HepG2 (cell line): Measurements from ENCODE around the gene ZNF512B. TPM values are rescaled to one million over a fixed set of nuclear protein-coding genes. Genes with fewer than 3 reads are reported as not detected.
A peak's percentile ranks its signal among the peaks of the same experiment; 100 is the strongest.

Experiments
- DNMT1 ChIP-seq: sonication (generic); formaldehyde crosslinking; IDR thresholded peaks from 2 replicates; pipeline ENCODE4 v1.5.1; 2020; ENCODE audit warnings: mild to moderate bottlenecking, missing genetic modification reagents
- E2F5 ChIP-seq: sonication (generic); formaldehyde crosslinking; conservative IDR thresholded peaks from 2 replicates; pipeline ENCODE4 v1.4.0; 2020; ENCODE audit warnings: missing genetic modification reagents
- HDAC6 ChIP-seq: fragments of 200-600 bp; sonication (generic); IDR thresholded peaks from 2 replicates; pipeline ENCODE4 v1.7.0; 2017; ENCODE audit warnings: mild to moderate bottlenecking, antibody characterized with exemption, low read length, low read depth
- HHEX ChIP-seq: IDR thresholded peaks from 2 replicates; pipeline ENCODE4 v1.6.1; 2016; ENCODE audit warnings: control low read depth
- KDM5A ChIP-seq: fragments of 200-600 bp; sonication (generic); IDR thresholded peaks from 2 replicates; pipeline ENCODE4 v1.7.0; 2018; ENCODE audit warnings: antibody characterized with exemption, mild to moderate bottlenecking, low read length, borderline replicate concordance
- MYPOP ChIP-seq: sonication (generic); formaldehyde crosslinking; IDR thresholded peaks from 2 replicates; pipeline ENCODE4 v1.8.1; 2023; ENCODE audit warnings: mild to moderate bottlenecking, moderate library complexity, missing genetic modification reagents
- NCOA2 ChIP-seq: sonication (generic); formaldehyde crosslinking; IDR thresholded peaks from 2 replicates; pipeline ENCODE4 v1.8.0; 2022; ENCODE audit warnings: inconsistent platforms
- NFKBIZ ChIP-seq: IDR thresholded peaks from 2 replicates; pipeline ENCODE4 v1.6.1; 2018; ENCODE audit warnings: missing genetic modification reagents, missing compliant biosample characterization
- NR2F6 ChIP-seq, 2 experiments: IDR thresholded peaks; 2 replicates each; pipeline ENCODE4 v1.6.1; 2016; ENCODE audit warnings: antibody characterized with exemption in 1 of 2, mild to moderate bottlenecking in 1 of 2
- RNF219 ChIP-seq: sonication (generic); formaldehyde crosslinking; IDR thresholded peaks from 2 replicates; pipeline ENCODE4 v1.5.0; 2020; ENCODE audit warnings: mild to moderate bottlenecking, missing genetic modification reagents
- TOE1 ChIP-seq: sonication (generic); formaldehyde crosslinking; IDR thresholded peaks from 2 replicates; pipeline ENCODE4 v1.4.0; 2020; ENCODE audit warnings: mild to moderate bottlenecking, missing genetic modification reagents
- XBP1 ChIP-seq: sonication (generic); formaldehyde crosslinking; IDR thresholded peaks from 2 replicates; pipeline ENCODE4 v1.5.0; 2020; ENCODE audit warnings: missing genetic modification reagents
- ZFP36L2 ChIP-seq: sonication (generic); formaldehyde crosslinking; IDR thresholded peaks from 2 replicates; pipeline ENCODE4 v1.4.0; 2020; ENCODE audit warnings: missing genetic modification reagents
- ZNF510 ChIP-seq: sonication (generic); formaldehyde crosslinking; IDR thresholded peaks from 2 replicates; pipeline ENCODE4 v1.4.0; 2020; ENCODE audit warnings: low read depth, mild to moderate bottlenecking, missing genetic modification reagents
- ZNF607 ChIP-seq: sonication (generic); formaldehyde crosslinking; IDR thresholded peaks from 2 replicates; pipeline ENCODE4 v1.5.1; 2020; ENCODE audit warnings: missing genetic modification reagents, mild to moderate bottlenecking, borderline replicate concordance
- ZNF678 ChIP-seq: sonication (generic); formaldehyde crosslinking; IDR thresholded peaks from 2 replicates; pipeline ENCODE4 v1.4.0; 2020; ENCODE audit warnings: mild to moderate bottlenecking, missing genetic modification reagents
- ZNF7 ChIP-seq: IDR thresholded peaks from 2 replicates; pipeline ENCODE4 v1.6.1; 2016; ENCODE audit warnings: missing biosample characterization, missing genetic modification reagents
- ZNF720 ChIP-seq: sonication (generic); formaldehyde crosslinking; IDR thresholded peaks from 2 replicates; pipeline ENCODE4 v1.4.0; 2020; ENCODE audit warnings: missing genetic modification reagents
- ZNF781 ChIP-seq: sonication (generic); formaldehyde crosslinking; IDR thresholded peaks from 2 replicates; pipeline ENCODE4 v1.5.1; 2020; ENCODE audit warnings: borderline replicate concordance, mild to moderate bottlenecking, missing genetic modification reagents; ENCODE audit errors: not compliant biosample characterization
- ZNF891 ChIP-seq: sonication (generic); formaldehyde crosslinking; IDR thresholded peaks from 2 replicates; pipeline ENCODE4 v1.5.0; 2020; ENCODE audit warnings: mild to moderate bottlenecking, missing genetic modification reagents
- polyA plus RNA-seq, 8 experiments: library from polyadenylated mRNA; depleted of rRNA in 3 of 8; stranded (reverse) in 7 of 8; unstranded in 1 of 8; fragments of >200 nt; fragmentation: Illumina TruSeq in 4 of 8; extraction: Trizol in 4 of 8; gene quantifications; 2 replicates each; pipeline versions ENCODE4 v1.2.1 to v1.2.3, GENCODE V29; 2011 to 2016; ENCODE audit warnings: low read depth in 4 of 8, missing spikeins in 1 of 8, mixed read lengths in 1 of 8; ENCODE audit not compliant: insufficient read depth in 1 of 8
- total RNA-seq, 5 experiments: library from RNA; depleted of rRNA; stranded (reverse); fragments of >200 nt; fragmentation: Illumina TruSeq; extraction: Trizol; gene quantifications; 2 replicates each; pipeline ENCODE4 v1.2.3, GENCODE V29; 2016; ENCODE audit warnings: low read depth in 1 of 5

Gene ZNF512B
- total and polyA plus RNA-seq, 2 of the 13 experiments (the other 11 are each of a cell fraction or from before 2014, with no cell fraction given): 11.5 to 30.6 TPM

- TF ChIP-seq ZNF720 (CRISPR knock-in tag) (no peak; the same call in 1 of the 2 replicates), ZNF510 (CRISPR knock-in tag) (0 out of 2 replicates have a peak, but pooled peaks have one; percentile 7), ZNF7 (CRISPR knock-in tag) (0 out of 2 replicates have a peak, but pooled peaks have one; percentile 46), KDM5A (peak; percentile 2; the same call in 1 of the 2 replicates), ZFP36L2 (0 out of 2 replicates have a peak, but pooled peaks have one; percentile 67), E2F5 (CRISPR knock-in tag) (no peak; the same call in 1 of the 2 replicates), HHEX (CRISPR knock-in tag) (no peak), NFKBIZ (CRISPR knock-in tag) (0 out of 2 replicates have a peak, but pooled peaks have one; percentile 73), TOE1 (CRISPR knock-in tag) (no peak), ZNF678 (CRISPR knock-in tag) (peak; percentile 34; the same call in 1 of the 2 replicates), ZNF607 (CRISPR knock-in tag) (no peak), NR2F6 (IDR thresholded peaks at IDR 0.05) (peak; percentile 46; the same call in 1 of the 2 replicates), NR2F6 (CRISPR knock-in tag; IDR thresholded peaks at IDR 0.05) (peak; percentile 30; the same call in 1 of the 2 replicates), NCOA2 (CRISPR knock-in tag) (peak; percentile 47; the same call in 1 of the 2 replicates), ZNF781 (peak; percentile 32), RNF219 (CRISPR knock-in tag) (no peak), ZNF891 (no peak), XBP1 (no peak), MYPOP (no peak), DNMT1 (CRISPR knock-in tag) (no peak), HDAC6 (no peak)
- TF ChIP-seq, all 625 proteins: peak for 270
These were observed 12.6 kb downstream of the ZNF512B start (continued) for GRCh38 chr20:63957004-63957689.
